GM18520 (cell line): ENCODE measurements around the gene LLPH.

Experiments
- ATAC-seq: cut with Tn5 transposase; IDR thresholded peaks from one replicate; pipeline ENCODE4 v1.9.1; 2021; ENCODE audit not compliant: unreplicated experiment

Gene LLPH

GRCh38 chr12:66092559-66093269, 37.8 kb downstream of the LLPH start:
- ATAC-seq, result peak; percentile 66

GRCh38 chr12:66090157-66090556, 40.4 kb downstream of the LLPH start:
- no peak for ATAC-seq

GRCh38 chr12:66087365-66087943, 43.1 kb downstream of the LLPH start:
- no peak for ATAC-seq

GRCh38 chr12:66085998-66086397, 44.6 kb downstream of the LLPH start:
- ATAC-seq, result no peak

GRCh38 chr12:66085213-66085612, 45.3 kb downstream of the LLPH start:
- no peak for ATAC-seq

- no peak for ATAC-seq
Observed at GRCh38 chr12:66083766-66084165, 46.8 kb downstream of the LLPH start.

- ATAC-seq, result no peak
Observed at GRCh38 chr12:66082744-66083143, 47.8 kb downstream of the LLPH start.

GRCh38 chr12:66080791-66081190, 49.8 kb downstream of the LLPH start:
- no peak for ATAC-seq

- no peak for ATAC-seq
Observed at GRCh38 chr12:66077542-66077941, 53.0 kb downstream of the LLPH start.

- ATAC-seq, result no peak
Observed at GRCh38 chr12:66074561-66074960, 56.0 kb downstream of the LLPH start.

GRCh38 chr12:66072566-66072965, 58.0 kb downstream of the LLPH start:
- ATAC-seq, result peak; percentile 43

GRCh38 chr12:66072135-66072534, 58.4 kb downstream of the LLPH start:
- ATAC-seq, result peak; percentile 51

GRCh38 chr12:66071549-66071948, 59.0 kb downstream of the LLPH start:
- no peak for ATAC-seq

GRCh38 chr12:66070378-66071120, 60.0 kb downstream of the LLPH start:
- ATAC-seq, result no peak

- ATAC-seq, result no peak
Observed at GRCh38 chr12:66066929-66067523, 63.5 kb downstream of the LLPH start.
